Type B pancreatic cell (in vitro differentiated cells): ENCODE results near the gene NELL1. TPM values are rescaled to one million over a fixed set of nuclear protein-coding genes. Genes with fewer than 3 reads are reported as not detected.

ENCODE experiments used
- DNase-seq: peaks from one replicate; pipeline ENCODE4 v3.0.0; 2021; ENCODE audit warnings: mixed read lengths; ENCODE audit not compliant: unreplicated experiment; ENCODE audit errors: extremely low spot score
- H3K27ac Mint-ChIP-seq: 2 replicates; pipeline ENCODE4 v1.8.0; 2021; ENCODE audit warnings: mild to moderate bottlenecking, mixed read lengths
- H3K27me3 Mint-ChIP-seq: 2 replicates; pipeline ENCODE4 v1.8.0; 2021; ENCODE audit warnings: mixed read lengths
- H3K36me3 Mint-ChIP-seq: 2 replicates; pipeline ENCODE4 v1.8.0; 2021; ENCODE audit warnings: mixed read lengths
- H3K4me1 Mint-ChIP-seq: one replicate; pipeline ENCODE4 v1.8.0; 2021; ENCODE audit warnings: mixed read lengths; ENCODE audit not compliant: unreplicated experiment
- H3K4me3 Mint-ChIP-seq: 2 replicates; pipeline ENCODE4 v1.8.0; 2021; ENCODE audit warnings: mild to moderate bottlenecking, mixed read lengths
- H3K9me3 Mint-ChIP-seq: 2 replicates; pipeline ENCODE4 v1.8.0; 2021; ENCODE audit warnings: mixed read lengths
- CTCF ChIP-seq: fragments of 200-600 bp; sonication (generic); conservative IDR thresholded peaks from 2 replicates; pipeline ENCODE4 v1.5.0; 2021; ENCODE audit warnings: antibody characterized with exemption, mild to moderate bottlenecking
- total RNA-seq: library from RNA; stranded (reverse); gene quantifications from 2 replicates; pipeline ENCODE4 v1.2.1, GENCODE V29; 2021; ENCODE audit warnings: low replicate concordance

NELL1 gene
- total RNA-seq, 1 donor from 2014 or later: 16.9 TPM

DNA sequence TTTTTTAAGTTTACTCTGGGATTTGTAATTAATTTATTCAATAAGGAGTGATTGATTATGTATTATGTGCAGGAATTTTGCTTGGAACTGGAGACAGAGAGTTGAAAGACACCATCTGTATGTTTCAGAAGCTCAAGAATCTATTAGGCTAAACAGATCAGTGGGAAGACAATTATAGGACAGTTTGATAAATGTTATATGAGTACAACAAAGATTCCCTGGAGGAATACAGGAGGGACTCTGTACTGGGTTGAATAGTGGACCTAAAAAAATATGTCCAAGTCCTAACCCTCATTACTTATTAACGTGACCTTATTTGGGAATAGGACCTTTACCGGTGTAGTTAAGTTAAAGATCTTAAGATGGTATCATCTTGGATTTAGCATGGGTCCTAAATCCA is 681.2 kb downstream of the NELL1 start:
- Mint-ChIP-seq H3K36me3 (no peaks in the 10 kb centered on the region), H3K9me3 (peaks cover 9% of the 10 kb centered on the region), H3K4me3 (no peak overlapping the region), H3K4me1 (peaks cover 21% of the 10 kb centered on the region), H3K27me3 (no peaks in the 10 kb centered on the region), H3K27ac (no peak overlapping the region)
- DNase-seq: no peak
- no peak for TF ChIP-seq CTCF

GRCh38 chr11:21353425-21353824 is 684.0 kb downstream of the NELL1 start:
- no peak for DNase-seq
- Mint-ChIP-seq H3K4me3 (no peak overlapping the region), H3K9me3 (peaks cover 9% of the 10 kb centered on the region), H3K27ac (no peak overlapping the region), H3K4me1 (peaks cover 21% of the 10 kb centered on the region), H3K36me3 (no peaks in the 10 kb centered on the region), H3K27me3 (no peaks in the 10 kb centered on the region)
- no peak for TF ChIP-seq CTCF

DNA sequence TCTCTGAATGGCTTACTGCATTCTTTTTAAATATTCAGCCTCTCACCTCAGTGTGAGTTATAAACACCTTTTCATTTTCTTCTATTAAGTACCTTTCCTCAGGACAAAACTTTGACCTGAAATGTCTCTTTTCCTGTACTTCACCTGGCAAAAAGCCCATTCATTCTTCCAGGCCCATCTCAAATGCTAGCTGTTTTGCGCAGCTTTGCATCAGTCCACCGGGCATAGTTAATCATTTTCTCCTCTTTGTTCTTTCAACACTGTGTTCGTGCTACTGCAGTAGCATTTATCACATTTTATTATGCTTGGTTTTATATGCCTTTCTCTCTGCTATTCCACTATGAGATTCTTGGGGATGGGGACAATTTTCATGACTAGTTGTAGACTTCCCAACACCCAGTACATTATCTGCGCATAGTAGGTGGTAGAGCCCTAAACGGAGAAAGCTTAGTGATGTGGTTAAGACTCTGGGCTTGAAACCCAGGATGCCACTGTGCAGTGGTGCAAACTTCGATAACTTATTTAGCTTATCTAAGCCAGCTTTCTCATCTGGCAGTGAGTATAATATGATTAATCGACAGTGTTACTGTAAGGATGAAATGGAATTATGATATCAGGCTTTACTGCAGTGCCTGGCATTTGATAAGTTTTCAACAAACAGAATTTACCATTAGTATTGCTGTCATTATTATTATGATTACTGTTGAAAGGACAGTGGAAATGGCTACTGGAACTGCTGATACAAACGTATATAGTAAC is 695.7 kb downstream of the NELL1 start:
- Mint-ChIP-seq H3K9me3 (no peaks in the 10 kb centered on the region), H3K4me1 (peaks cover 5% of the 10 kb centered on the region), H3K36me3 (no peaks in the 10 kb centered on the region), H3K4me3 (no peak overlapping the region), H3K27me3 (no peaks in the 10 kb centered on the region), H3K27ac (no peak overlapping the region)
- no peak for TF ChIP-seq CTCF
- DNase-seq: no peak

GRCh38 chr11:21369947-21370346 is 700.6 kb downstream of the NELL1 start:
- peaks cover 5% of the 10 kb centered on the region for H3K4me1 Mint-ChIP-seq
- H3K4me3 Mint-ChIP-seq: no peak overlapping the region
- no peak for TF ChIP-seq CTCF
- no peaks in the 10 kb centered on the region for H3K27me3 Mint-ChIP-seq
- no peak for DNase-seq
- no peak overlapping the region for H3K27ac Mint-ChIP-seq
- H3K9me3 Mint-ChIP-seq: no peaks in the 10 kb centered on the region
- no peaks in the 10 kb centered on the region for H3K36me3 Mint-ChIP-seq

DNA sequence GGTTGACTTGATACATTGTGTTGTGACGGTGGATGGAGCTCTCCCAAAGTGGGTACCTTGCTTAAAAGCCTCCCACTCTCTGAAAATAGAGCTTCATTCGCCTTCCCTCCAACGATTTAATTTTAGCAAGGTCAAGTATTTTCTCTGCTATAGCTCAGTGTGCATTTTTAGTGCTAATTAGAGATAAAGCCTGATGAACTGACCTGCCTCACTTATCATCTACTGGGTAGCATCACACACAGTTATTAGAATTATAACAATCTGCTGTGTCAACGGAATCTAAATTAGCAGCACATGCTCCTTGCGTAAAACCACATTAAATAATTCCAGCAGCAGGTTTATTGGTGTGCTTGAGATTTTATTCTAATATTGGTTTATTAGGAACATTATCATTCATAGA is 701.7 kb downstream of the NELL1 start:
- no peaks in the 10 kb centered on the region for H3K27me3 Mint-ChIP-seq
- H3K36me3 Mint-ChIP-seq: no peaks in the 10 kb centered on the region
- H3K4me1 Mint-ChIP-seq: no peaks in the 10 kb centered on the region
- no peak overlapping the region for H3K4me3 Mint-ChIP-seq
- no peaks in the 10 kb centered on the region for H3K9me3 Mint-ChIP-seq
- TF ChIP-seq CTCF: no peak
- DNase-seq: no peak
- no peak overlapping the region for H3K27ac Mint-ChIP-seq
